Endothelial cell of umbilical vein (primary cell): ENCODE data around the gene PLD1.

ENCODE experiments used
- CTCF ChIP-seq, 2 donors: IDR thresholded peaks; 1 replicate in 1 of 2; 2 replicates in 1 of 2; pipeline ENCODE4 v1.5.1; 2011; ENCODE audit warnings: low read length in 2 of 2, mild to moderate bottlenecking in 2 of 2, moderate library complexity in 2 of 2, control low read depth in 1 of 2, inconsistent platforms in 1 of 2, low read depth in 1 of 2; ENCODE audit not compliant: insufficient read depth in 1 of 2; ENCODE audit errors: extremely low read depth in 1 of 2
- JUN ChIP-seq: IDR thresholded peaks from 2 replicates; pipeline ENCODE4 v1.6.1; 2011; ENCODE audit warnings: borderline replicate concordance, low read depth; ENCODE audit not compliant: insufficient read length, insufficient read depth
- MAX ChIP-seq: IDR thresholded peaks from 2 replicates; pipeline ENCODE4 v1.6.1; 2011; ENCODE audit not compliant: insufficient read depth, insufficient read length
- POLR2AphosphoS5 ChIP-seq: IDR thresholded peaks from 2 replicates; pipeline ENCODE4 v1.6.1; 2012; ENCODE audit warnings: low read depth, mild to moderate bottlenecking, control low read depth, low read length, moderate library complexity; ENCODE audit not compliant: insufficient read depth

GRCh38 chr3:171783086-171783485, 27.2 kb downstream of the PLD1 start:
- TF ChIP-seq MAX (no peak), CTCF (IDR thresholded peaks at IDR 0.05; ENCODE audit: extremely low read depth in 1 of 2, insufficient read depth in 1 of 2, low read depth in 1 of 2, low read length in 2 of 2) (no peak), POLR2AphosphoS5 (no peak), JUN (no peak)
